ENCODE measurements around the gene RIMBP2. TPM values are rescaled to one million over a fixed set of nuclear protein-coding genes. Genes with fewer than 3 reads are reported as not detected.

Gene RIMBP2
- total and polyA plus RNA-seq, 9 donors = 1.1 to 16.2 (median 3.5) TPM

GRCh38 chr12:130645751-130646150 lies 70.3 kb downstream of the RIMBP2 start:
- Histone ChIP-seq H3K27ac (no peak overlapping the region), H3K9me3 (no peaks in the 10 kb centered on the region), H3K4me3 (no peak overlapping the region), H3K4me1 (ENCODE audit: insufficient read depth) (no peaks in the 10 kb centered on the region), H3K27me3 (no peaks in the 10 kb centered on the region), H3K36me3 (no peaks in the 10 kb centered on the region)
- DNase-seq = no peak
- TF ChIP-seq, protein P1, sequence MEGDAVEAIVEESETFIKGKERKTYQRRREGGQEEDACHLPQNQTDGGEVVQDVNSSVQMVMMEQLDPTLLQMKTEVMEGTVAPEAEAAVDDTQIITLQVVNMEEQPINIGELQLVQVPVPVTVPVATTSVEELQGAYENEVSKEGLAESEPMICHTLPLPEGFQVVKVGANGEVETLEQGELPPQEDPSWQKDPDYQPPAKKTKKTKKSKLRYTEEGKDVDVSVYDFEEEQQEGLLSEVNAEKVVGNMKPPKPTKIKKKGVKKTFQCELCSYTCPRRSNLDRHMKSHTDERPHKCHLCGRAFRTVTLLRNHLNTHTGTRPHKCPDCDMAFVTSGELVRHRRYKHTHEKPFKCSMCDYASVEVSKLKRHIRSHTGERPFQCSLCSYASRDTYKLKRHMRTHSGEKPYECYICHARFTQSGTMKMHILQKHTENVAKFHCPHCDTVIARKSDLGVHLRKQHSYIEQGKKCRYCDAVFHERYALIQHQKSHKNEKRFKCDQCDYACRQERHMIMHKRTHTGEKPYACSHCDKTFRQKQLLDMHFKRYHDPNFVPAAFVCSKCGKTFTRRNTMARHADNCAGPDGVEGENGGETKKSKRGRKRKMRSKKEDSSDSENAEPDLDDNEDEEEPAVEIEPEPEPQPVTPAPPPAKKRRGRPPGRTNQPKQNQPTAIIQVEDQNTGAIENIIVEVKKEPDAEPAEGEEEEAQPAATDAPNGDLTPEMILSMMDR (IDR thresholded peaks at IDR 0.05) = no peak
- TF ChIP-seq EP300 (IDR thresholded peaks at IDR 0.05) = no peak
- no peak for TF ChIP-seq POLR2A (IDR thresholded peaks at IDR 0.05)
- 50 to 73% (median 62%) methylated on average over 2 of the region's 2 CpGs for WGBS, 3 donors
- intact Hi-C loops (cut with DNase I) = no loop called here

DNA sequence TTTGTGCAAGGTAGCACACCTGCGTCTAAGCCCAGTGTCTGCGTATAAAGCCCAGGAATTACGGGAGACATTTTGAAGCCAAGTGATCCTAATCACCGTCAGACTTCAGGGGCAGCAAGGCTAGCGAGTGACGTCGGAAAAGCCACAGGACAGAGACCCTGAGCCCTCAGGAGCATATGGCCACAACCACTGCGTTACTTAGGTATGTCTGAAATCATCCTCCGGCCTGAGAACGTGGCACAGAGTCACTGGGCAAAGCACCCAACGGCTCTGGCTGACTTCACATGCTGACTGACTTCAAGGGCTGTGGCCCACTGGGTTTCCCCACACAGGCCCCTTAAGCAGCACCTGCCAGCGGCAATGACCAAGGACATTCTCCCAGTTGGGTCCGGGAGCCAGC lies 71.5 kb downstream of the RIMBP2 start:
- WGBS, 3 donors = 84 to 92% (median 88%) methylated on average over 13 of the region's 13 CpGs
- no peak overlapping the region for H3K27ac ChIP-seq
- no peak for DNase-seq
- intact Hi-C loops (cut with DNase I) = no loop called here
- H3K27me3 ChIP-seq = no peaks in the 10 kb centered on the region
- no peak overlapping the region for H3K4me3 ChIP-seq
- no peaks in the 10 kb centered on the region for H3K36me3 ChIP-seq
- no peaks in the 10 kb centered on the region for H3K4me1 ChIP-seq (ENCODE audit: insufficient read depth)
- TF ChIP-seq, protein P1 (IDR thresholded peaks at IDR 0.05) = no peak
- TF ChIP-seq EP300 (IDR thresholded peaks at IDR 0.05) = no peak
- TF ChIP-seq POLR2A (IDR thresholded peaks at IDR 0.05) = no peak
- H3K9me3 ChIP-seq = no peaks in the 10 kb centered on the region

DNA sequence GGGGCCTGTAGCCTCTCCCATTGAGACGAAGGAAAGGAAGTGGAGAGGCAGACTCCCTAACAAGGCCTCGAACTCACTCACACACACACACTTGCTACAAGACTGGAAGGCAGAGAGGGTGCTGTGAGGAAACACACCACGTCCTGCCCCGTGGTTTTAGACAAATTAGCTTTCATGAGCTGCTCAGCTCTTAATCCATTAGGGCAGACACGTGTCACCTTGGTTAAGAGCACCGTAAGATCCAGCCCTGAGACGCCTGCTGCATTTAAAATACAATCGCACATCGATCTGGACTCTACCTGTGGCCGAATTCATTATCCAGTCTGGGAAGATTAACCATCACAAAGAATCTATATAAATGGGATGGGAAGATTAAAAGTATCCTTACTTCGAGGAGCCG lies 72.0 kb downstream of the RIMBP2 start:
- intact Hi-C loops (cut with DNase I) = no loop called here
- WGBS, 3 donors = 81 to 88% (median 87%) methylated on average over 12 of the region's 12 CpGs
- no peak for DNase-seq

GRCh38 chr12:130642856-130643255 lies 73.2 kb downstream of the RIMBP2 start:
- TF ChIP-seq, protein P1 (IDR thresholded peaks at IDR 0.05) = no peak
- no peak for TF ChIP-seq EP300 (IDR thresholded peaks at IDR 0.05)
- no peak for TF ChIP-seq POLR2A (IDR thresholded peaks at IDR 0.05)
- 82 to 91% (median 84%) methylated on average over 14 to 15 of the region's 15 CpGs for whole genome bisulfite sequencing, 3 donors
- intact Hi-C loops (cut with DNase I) = no loop called here

More for the DNA sequence above, 72.0 kb downstream of the RIMBP2 start:
- no peaks in the 10 kb centered on the region for H3K27me3 ChIP-seq
- H3K4me3 ChIP-seq = no peak overlapping the region
- H3K27ac ChIP-seq = no peak overlapping the region
- H3K4me1 ChIP-seq (ENCODE audit: insufficient read depth) = no peaks in the 10 kb centered on the region
- TF ChIP-seq EP300 (IDR thresholded peaks at IDR 0.05) (no peak), POLR2A (IDR thresholded peaks at IDR 0.05) (no peak)
- TF ChIP-seq, protein P1 (IDR thresholded peaks at IDR 0.05) = no peak
- H3K36me3 ChIP-seq = no peaks in the 10 kb centered on the region
- H3K9me3 ChIP-seq = no peaks in the 10 kb centered on the region

More at GRCh38 chr12:130642856-130643255, 73.2 kb downstream of the RIMBP2 start:
- Histone ChIP-seq H3K27me3 (no peaks in the 10 kb centered on the region), H3K4me3 (no peak overlapping the region), H3K4me1 (ENCODE audit: insufficient read depth) (no peaks in the 10 kb centered on the region), H3K27ac (no peak overlapping the region), H3K36me3 (no peaks in the 10 kb centered on the region), H3K9me3 (no peaks in the 10 kb centered on the region)
- DNase-seq = no peak
